HCT116 (cell line): ENCODE results near the gene MFRP. TPM values are rescaled to one million over a fixed set of nuclear protein-coding genes. Genes with fewer than 3 reads are reported as not detected.
A peak's percentile ranks its signal among the peaks of the same experiment; 100 is the strongest.

ENCODE experiments used
- ATAC-seq: fragments of 200-7000 bp; cut with Tn5 transposase; 2 replicates; pipeline ENCODE4 v1.9.1; 2020; ENCODE audit warnings: mild to moderate bottlenecking, moderate library complexity
- BruUV-seq: library from RNA; stranded (reverse); fragments of 400-500 nt; replicated peaks from 2 replicates; lab custom pipeline; 2021; lab: Mats Ljungman, UMichigan
- CTCF ChIA-PET: fragments of 300-600 bp; sonication (Branson Sonifier 250); formaldehyde crosslinking; loops from one replicate; lab custom pipeline; 2021; ENCODE audit warnings: antibody characterized with exemption; lab: Charles Lee
- POLR2A ChIA-PET: fragments of 300-600, 350-600 bp; sonication (Branson Sonifier 250); formaldehyde crosslinking; loops from one replicate; lab custom pipeline; 2021; ENCODE audit warnings: antibody characterized with exemption; lab: Charles Lee
- RAD21 ChIA-PET, 2 experiments: fragments of 300-600 bp; sonication (Branson Sonifier 250); formaldehyde crosslinking; loops; one replicate each; lab custom pipeline; 2023; ENCODE audit warnings: low total read pairs in 2 of 2; ENCODE audit not compliant: uncharacterized antibody in 2 of 2, unreplicated experiment in 2 of 2, low non-redundant PET in 1 of 2; lab: Charles Lee
- DNase-seq: peaks from one replicate; pipeline ENCODE4 v3.0.0-alpha.2; 2010; ENCODE audit warnings: low read depth, low spot score
- H2AFZ ChIP-seq: fragments of 200-600 bp; shearing (Covaris generic), sonication (generic); 2 replicates; pipeline ENCODE4 v1.6.1; 2017; ENCODE audit warnings: low read depth, mixed run types, mixed read lengths, antibody characterized with exemption, low read length; ENCODE audit not compliant: poor library complexity, severe bottlenecking
- H3K27ac ChIP-seq: 2 replicates; pipeline ENCODE4 v1.5.1; 2012; ENCODE audit warnings: low read depth, low read length
- H3K27me3 ChIP-seq: fragments of 200-600 bp; sonication (generic); 2 replicates; pipeline ENCODE4 v1.6.1; 2016; ENCODE audit warnings: mixed run types, low read length, mixed read lengths; ENCODE audit not compliant: insufficient read depth
- H3K36me3 ChIP-seq, 2 experiments: fragments of 200-500 bp in 1 of 2; fragments of 200-600 bp in 1 of 2; sonication (Bioruptor generic) in 1 of 2; sonication (generic) in 1 of 2; 2 replicates each; pipeline versions ENCODE4 v1.5.1 to v1.6.1; 2014 to 2016; ENCODE audit warnings: low read length in 2 of 2, inconsistent platforms in 1 of 2, mixed read lengths in 1 of 2, mixed run types in 1 of 2; ENCODE audit not compliant: insufficient read depth in 2 of 2, control insufficient read depth in 1 of 2
- H3K4me1 ChIP-seq, 2 experiments: fragments of 200-600 bp in 1 of 2; sonication (generic) in 1 of 2; 2 replicates each; pipeline versions ENCODE4 v1.5.1 to v1.6.1; 2012 to 2017; ENCODE audit warnings: low read length in 2 of 2, inconsistent platforms in 1 of 2, mild to moderate bottlenecking in 1 of 2, mixed read lengths in 1 of 2, mixed run types in 1 of 2, moderate library complexity in 1 of 2; ENCODE audit not compliant: insufficient read depth in 2 of 2, control insufficient read depth in 1 of 2
- H3K4me2 ChIP-seq: fragments of 200-600 bp; sonication (generic); 2 replicates; pipeline ENCODE4 v1.6.1; 2017; ENCODE audit warnings: mixed run types, low read length, mixed read lengths
- H3K4me3 ChIP-seq, 2 experiments: fragments of 200-600 bp in 1 of 2; sonication (generic) in 1 of 2; replicated peaks in 1 of 2; 2 replicates each; pipeline ENCODE4 v1.5.1; 2011 to 2016; ENCODE audit warnings: low read length in 2 of 2, control low read depth in 1 of 2, low read depth in 1 of 2, mild to moderate bottlenecking in 1 of 2, mixed read lengths in 1 of 2, mixed run types in 1 of 2
- H3K79me2 ChIP-seq: fragments of 200-600 bp; sonication (generic); 2 replicates; pipeline ENCODE4 v1.6.1; 2017; ENCODE audit warnings: mild to moderate bottlenecking, mixed run types, low read length, moderate library complexity, mixed read lengths; ENCODE audit not compliant: insufficient read depth
- H3K9ac ChIP-seq: fragments of 200-600 bp; sonication (generic); 2 replicates; pipeline ENCODE4 v1.6.1; 2016; ENCODE audit warnings: low read length, mixed read lengths
- H3K9me2 ChIP-seq: fragments of 200-600 bp; sonication (generic), shearing (Covaris generic); 2 replicates; pipeline ENCODE4 v1.6.1; 2017; ENCODE audit warnings: mixed run types, mild to moderate bottlenecking, moderate library complexity; ENCODE audit not compliant: insufficient read depth
- H3K9me3 ChIP-seq, 2 experiments: fragments of 200-500 bp in 1 of 2; fragments of 200-600 bp in 1 of 2; sonication (Bioruptor generic) in 1 of 2; sonication (generic) in 1 of 2; 2 replicates each; pipeline ENCODE4 v1.6.1; 2014 to 2017; ENCODE audit warnings: low read length in 2 of 2, mixed read lengths in 2 of 2, inconsistent platforms in 1 of 2, low read depth in 1 of 2, mild to moderate bottlenecking in 1 of 2, mixed run types in 1 of 2, moderate library complexity in 1 of 2; ENCODE audit not compliant: control insufficient read depth in 1 of 2, insufficient read depth in 1 of 2
- H4K20me1 ChIP-seq: fragments of 200-600 bp; sonication (generic), shearing (Covaris generic); 2 replicates; pipeline ENCODE4 v1.6.1; 2017; ENCODE audit warnings: mixed run types, mild to moderate bottlenecking, moderate library complexity; ENCODE audit not compliant: insufficient read depth
- CBX3 ChIP-seq: IDR thresholded peaks from 2 replicates; pipeline ENCODE4 v1.6.1; 2012; ENCODE audit warnings: low read depth
- CEBPB ChIP-seq: IDR thresholded peaks from 2 replicates; pipeline ENCODE4 v1.6.1; 2012; ENCODE audit warnings: low read depth
- EGR1 ChIP-seq: IDR thresholded peaks from 2 replicates; pipeline ENCODE4 v1.6.1; 2012; ENCODE audit warnings: low read depth
- FOSL1 ChIP-seq: IDR thresholded peaks from 2 replicates; pipeline ENCODE4 v1.6.1; 2012; ENCODE audit warnings: low read depth
- MAX ChIP-seq: IDR thresholded peaks from 2 replicates; pipeline ENCODE4 v1.6.1; 2012
- POLR2AphosphoS5 ChIP-seq: IDR thresholded peaks from 2 replicates; pipeline ENCODE4 v1.6.1; 2011; ENCODE audit warnings: mild to moderate bottlenecking, low read depth, low read length, moderate library complexity
- SIN3A ChIP-seq: IDR thresholded peaks from 2 replicates; pipeline ENCODE4 v1.6.1; 2012; ENCODE audit warnings: low read depth
- SP1 ChIP-seq: IDR thresholded peaks from 2 replicates; pipeline ENCODE4 v1.6.1; 2012; ENCODE audit warnings: low read depth
- YY1 ChIP-seq: IDR thresholded peaks from 2 replicates; pipeline ENCODE4 v1.6.1; 2011; ENCODE audit warnings: low read length, low read depth, moderate library complexity, mild to moderate bottlenecking; ENCODE audit not compliant: insufficient replicate concordance; ENCODE audit errors: extremely low read depth
- ZFX ChIP-seq: fragments of 450-650 bp; IDR thresholded peaks from 2 replicates; pipeline ENCODE4 v1.6.1; 2017
- ZNF274 ChIP-seq: fragments of 200-500 bp; sonication (Bioruptor generic); IDR thresholded peaks from 2 replicates; pipeline ENCODE4 v1.6.1; 2014; ENCODE audit warnings: mild to moderate bottlenecking, low read depth, low read length, inconsistent platforms
- intact Hi-C: fragments of 100-400 bp; cut with micrococcal nuclease; formaldehyde crosslinking; loops from 2 replicates; pipeline ENCODE4 v1.10.0; 2022
- total RNA-seq: library from RNA; stranded (reverse); gene quantifications from one replicate; pipeline ENCODE4 v1.2.1, GENCODE V29; 2021; ENCODE audit not compliant: unreplicated experiment

MFRP gene
- total RNA-seq, 1 experiment from 2014 or later = not detected

GRCh38 chr11:119368121-119369034 is 21.9 kb upstream of the MFRP start:
- DNase-seq (no peak), ATAC-seq (peak; percentile 21; the same call in 1 of the 2 replicates)
- H3K79me2 ChIP-seq = no peaks in the 10 kb centered on the region
- ChIA-PET RAD21 (interaction anchor here (0.5 to 1.4 kb wide), 3 partner anchors 12 to 362 kb away, joined by 3 read pairs; no protein-coding TSS in a partner anchor), POLR2A (no interaction called here), CTCF (interaction anchor here (1.0 to 3.4 kb wide), 6 partner anchors 12 to 106 kb away, joined by 3 to 24 read pairs (median 6); partner anchors contain the start of gene USP2)
- no peaks in the 10 kb centered on the region for H3K9me3 ChIP-seq
- H3K4me3 ChIP-seq = no peak overlapping the region
- H3K4me1 ChIP-seq = peaks cover 38 to 57% of the 10 kb centered on the region in 2 experiments
- no peaks in the 10 kb centered on the region for H3K9me2 ChIP-seq
- H3K36me3 ChIP-seq = no peaks in the 10 kb centered on the region
- H4K20me1 ChIP-seq = no peaks in the 10 kb centered on the region
- TF ChIP-seq ZNF274 (no peak), ZFX (no peak), CEBPB (no peak)
- H3K27ac ChIP-seq = no peak overlapping the region
- H2AFZ ChIP-seq = no peak overlapping the region
- intact Hi-C loops = no loop called here
- peak overlapping the region; percentile 54 for H3K4me2 ChIP-seq
- BruUV-seq = no TSS peak
- no peak overlapping the region for H3K9ac ChIP-seq
- H3K27me3 ChIP-seq = peaks cover 6% of the 10 kb centered on the region; the same call in 1 of the 2 replicates

- TF ChIP-seq MAX = no peak
- no peak for TF ChIP-seq CBX3
- no peak for TF ChIP-seq YY1
- TF ChIP-seq POLR2AphosphoS5 = no peak
- TF ChIP-seq SP1 = no peak
- TF ChIP-seq EGR1 = no peak
- no peak for TF ChIP-seq SIN3A
- no peak for TF ChIP-seq FOSL1
- H3K4me3 ChIP-seq = no peak overlapping the region
- no peak overlapping the region for H3K9ac ChIP-seq
Observed at GRCh38 chr11:119367661-119368120, 21.2 kb upstream of the MFRP start.

More at GRCh38 chr11:119367661-119368120, 21.2 kb upstream of the MFRP start:
- Histone ChIP-seq H4K20me1 (no peaks in the 10 kb centered on the region), H3K9me2 (no peaks in the 10 kb centered on the region), H3K4me2 (no peak overlapping the region; the same call in 1 of the 2 replicates), H3K9me3 (no peaks in the 10 kb centered on the region), H3K36me3 (no peaks in the 10 kb centered on the region), H3K27me3 (peaks cover 6% of the 10 kb centered on the region; the same call in 1 of the 2 replicates), H2AFZ (no peak overlapping the region), H3K79me2 (no peaks in the 10 kb centered on the region), H3K27ac (no peak overlapping the region), H3K4me1 (peaks cover 38 to 58% of the 10 kb centered on the region in 2 experiments)
- DNase-seq (no peak), ATAC-seq (no peak)
- intact Hi-C loops = no loop called here
- BruUV-seq = no TSS peak
- ChIA-PET CTCF (interaction anchor here (1.3 to 3.4 kb wide), 4 partner anchors 12 to 30 kb away, joined by 4 to 24 read pairs (median 12); partner anchors contain the start of gene USP2), POLR2A (no interaction called here), RAD21 (interaction anchor here in 1 of 2 experiments (0.6 to 1.4 kb wide), 2 partner anchors 12 to 223 kb away, joined by 3 read pairs; no protein-coding TSS in a partner anchor)
